COR-L47 (cell line): ENCODE measurements around the gene FAM219A.
A peak's percentile ranks its signal among the peaks of the same experiment; 100 is the strongest.
"Not testable (repeated sequence)": the region's sequence is repeated elsewhere in the genome, so short reads cannot be mapped to it uniquely, and the experiment has no call there.

ENCODE experiments used
- DNase-seq: peaks from one replicate; lab custom pipeline; 2025; lab: John Stamatoyannopoulos, UW

Gene FAM219A

GRCh38 chr9:34376596-34377403 lies 81.6 kb downstream of the FAM219A start, which contains the start of gene MYORG:
TSS of gene MYORG (minus strand) at chr9:34376898. CDS start at chr9:34372943, 3,955 bp downstream.
- DNase-seq, result peak; percentile 80

GRCh38 chr9:34375901-34376595 lies 82.3 kb downstream of the FAM219A start:
- peak; percentile 23 for DNase-seq

- no peak for DNase-seq
Measured at GRCh38 chr9:34374905-34375552, 83.3 kb downstream of the FAM219A start.

GRCh38 chr9:34374339-34374738 lies 84.0 kb downstream of the FAM219A start:
- DNase-seq, result no peak

GRCh38 chr9:34373749-34374148 lies 84.6 kb downstream of the FAM219A start:
- no peak for DNase-seq

- DNase-seq, result no peak
Measured at GRCh38 chr9:34372467-34373011, 85.8 kb downstream of the FAM219A start.

- DNase-seq, result no peak
Measured at GRCh38 chr9:34371886-34372466, 86.4 kb downstream of the FAM219A start.

GRCh38 chr9:34370970-34371880 lies 87.1 kb downstream of the FAM219A start:
- DNase-seq, result no peak

- DNase-seq, result no peak
Measured at GRCh38 chr9:34370335-34370969, 87.9 kb downstream of the FAM219A start.

GRCh38 chr9:34369636-34370035 lies 88.7 kb downstream of the FAM219A start:
- DNase-seq, result no peak

GRCh38 chr9:34368796-34369195 lies 89.6 kb downstream of the FAM219A start:
- DNase-seq, result not testable (repeated sequence)

- not testable (repeated sequence) for DNase-seq
Measured at GRCh38 chr9:34367751-34368410, 90.5 kb downstream of the FAM219A start.

GRCh38 chr9:34366365-34366764 lies 92.0 kb downstream of the FAM219A start:
- DNase-seq, result no peak

- no peak for DNase-seq
Measured at GRCh38 chr9:34365282-34365681, 93.1 kb downstream of the FAM219A start.

- no peak for DNase-seq
Measured at GRCh38 chr9:34363619-34364351, 94.6 kb downstream of the FAM219A start.

GRCh38 chr9:34362614-34363214 lies 95.7 kb downstream of the FAM219A start:
- DNase-seq, result no peak

- DNase-seq, result not testable (repeated sequence)
Measured at GRCh38 chr9:34352957-34353356, 105.4 kb downstream of the FAM219A start.

- DNase-seq, result not testable (repeated sequence)
Measured at GRCh38 chr9:34352122-34352652, 106.2 kb downstream of the FAM219A start.
